Sigmoid colon (tissue), 3 donors: ENCODE measurements around the gene RBCK1.

ENCODE experiments used
- POLR2A ChIP-seq, 2 donors: fragments of 450-650 bp; IDR thresholded peaks; one replicate each; pipeline ENCODE4 v1.6.1; 2016; ENCODE audit warnings: antibody characterized with exemption in 2 of 2, mild to moderate bottlenecking in 2 of 2, moderate library complexity in 2 of 2
- TF ChIP-seq, protein P1 (sequence below), 4 experiments: fragments of 450-650 bp in 3 of 4; fragments of 200-600 bp in 1 of 4; IDR thresholded peaks; one replicate each; pipeline ENCODE4 v1.5.1; 2016 to 2019; ENCODE audit warnings: antibody characterized with exemption in 4 of 4, mild to moderate bottlenecking in 3 of 4, moderate library complexity in 2 of 4

- no peak for TF ChIP-seq POLR2A (IDR thresholded peaks at IDR 0.05)
- TF ChIP-seq, protein P1, sequence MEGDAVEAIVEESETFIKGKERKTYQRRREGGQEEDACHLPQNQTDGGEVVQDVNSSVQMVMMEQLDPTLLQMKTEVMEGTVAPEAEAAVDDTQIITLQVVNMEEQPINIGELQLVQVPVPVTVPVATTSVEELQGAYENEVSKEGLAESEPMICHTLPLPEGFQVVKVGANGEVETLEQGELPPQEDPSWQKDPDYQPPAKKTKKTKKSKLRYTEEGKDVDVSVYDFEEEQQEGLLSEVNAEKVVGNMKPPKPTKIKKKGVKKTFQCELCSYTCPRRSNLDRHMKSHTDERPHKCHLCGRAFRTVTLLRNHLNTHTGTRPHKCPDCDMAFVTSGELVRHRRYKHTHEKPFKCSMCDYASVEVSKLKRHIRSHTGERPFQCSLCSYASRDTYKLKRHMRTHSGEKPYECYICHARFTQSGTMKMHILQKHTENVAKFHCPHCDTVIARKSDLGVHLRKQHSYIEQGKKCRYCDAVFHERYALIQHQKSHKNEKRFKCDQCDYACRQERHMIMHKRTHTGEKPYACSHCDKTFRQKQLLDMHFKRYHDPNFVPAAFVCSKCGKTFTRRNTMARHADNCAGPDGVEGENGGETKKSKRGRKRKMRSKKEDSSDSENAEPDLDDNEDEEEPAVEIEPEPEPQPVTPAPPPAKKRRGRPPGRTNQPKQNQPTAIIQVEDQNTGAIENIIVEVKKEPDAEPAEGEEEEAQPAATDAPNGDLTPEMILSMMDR (IDR thresholded peaks at IDR 0.05): no peak
These were observed 31.3 kb upstream of the RBCK1 start for GRCh38 chr20:376750-377149.
